Measurements from ENCODE around the gene STAC2. TPM values are rescaled to one million over a fixed set of nuclear protein-coding genes. Genes with fewer than 3 reads are reported as not detected.

STAC2 gene
- total RNA-seq, 1 experiment from 2014 or later: 1.2 TPM

DNA sequence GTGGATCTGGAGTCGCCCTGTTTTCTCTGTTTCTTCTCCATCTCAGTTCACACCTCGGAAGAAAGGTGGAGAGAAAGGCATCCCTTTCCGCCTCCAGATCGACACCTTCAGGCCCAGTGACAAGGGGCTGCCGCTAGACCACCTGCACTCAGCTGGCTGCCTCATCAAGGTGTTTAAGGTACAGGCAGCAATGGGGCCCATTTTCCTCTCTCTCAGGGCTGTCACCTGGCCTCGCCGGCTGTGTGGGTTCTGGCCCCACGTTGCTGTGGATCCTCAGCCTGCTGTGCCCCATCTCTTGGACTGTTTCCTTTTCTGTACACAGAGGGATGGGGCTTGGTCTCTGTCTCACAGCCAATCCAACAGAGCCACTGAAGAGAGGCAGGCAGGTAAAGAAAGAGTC lies 17.4 kb upstream of the STAC2 start:
- BruUV-seq (replicated peaks): no TSS peak
- ChIA-PET CTCF (interaction anchor here (0.9 to 21.6 kb wide), 5 partner anchors 12 to 260 kb away, joined by 3 to 485 read pairs (median 11); partner anchors contain the start of gene RPL19), POLR2A (interaction anchor here (0.6 to 3.6 kb wide), 3 partner anchors 35 to 169 kb away, joined by 4 to 75 read pairs (median 21); no protein-coding TSS in a partner anchor)
- H3K36me3 Mint-ChIP-seq (ENCODE audit: insufficient read depth, unreplicated experiment): peaks cover 6% of the 10 kb centered on the region
- TF ChIP-seq, protein P1, sequence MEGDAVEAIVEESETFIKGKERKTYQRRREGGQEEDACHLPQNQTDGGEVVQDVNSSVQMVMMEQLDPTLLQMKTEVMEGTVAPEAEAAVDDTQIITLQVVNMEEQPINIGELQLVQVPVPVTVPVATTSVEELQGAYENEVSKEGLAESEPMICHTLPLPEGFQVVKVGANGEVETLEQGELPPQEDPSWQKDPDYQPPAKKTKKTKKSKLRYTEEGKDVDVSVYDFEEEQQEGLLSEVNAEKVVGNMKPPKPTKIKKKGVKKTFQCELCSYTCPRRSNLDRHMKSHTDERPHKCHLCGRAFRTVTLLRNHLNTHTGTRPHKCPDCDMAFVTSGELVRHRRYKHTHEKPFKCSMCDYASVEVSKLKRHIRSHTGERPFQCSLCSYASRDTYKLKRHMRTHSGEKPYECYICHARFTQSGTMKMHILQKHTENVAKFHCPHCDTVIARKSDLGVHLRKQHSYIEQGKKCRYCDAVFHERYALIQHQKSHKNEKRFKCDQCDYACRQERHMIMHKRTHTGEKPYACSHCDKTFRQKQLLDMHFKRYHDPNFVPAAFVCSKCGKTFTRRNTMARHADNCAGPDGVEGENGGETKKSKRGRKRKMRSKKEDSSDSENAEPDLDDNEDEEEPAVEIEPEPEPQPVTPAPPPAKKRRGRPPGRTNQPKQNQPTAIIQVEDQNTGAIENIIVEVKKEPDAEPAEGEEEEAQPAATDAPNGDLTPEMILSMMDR (IDR thresholded peaks at IDR 0.05; ENCODE audit: unreplicated experiment): no peak
- intact Hi-C loops (cut with micrococcal nuclease): loop anchor here (5.0 kb wide), 1 partner anchor 261 kb away; no protein-coding TSS in a partner anchor
- no peak overlapping the region for H3K27ac Mint-ChIP-seq (ENCODE audit: low read depth, unreplicated experiment)
- H3K9me3 Mint-ChIP-seq (ENCODE audit: unreplicated experiment): no peaks in the 10 kb centered on the region
- H3K4me3 Mint-ChIP-seq (ENCODE audit: unreplicated experiment): no peak overlapping the region
- H3K4me1 Mint-ChIP-seq (ENCODE audit: insufficient read depth, unreplicated experiment): peaks cover 5% of the 10 kb centered on the region
- DNase-seq (ENCODE audit: unreplicated experiment): no peak
- no peaks in the 10 kb centered on the region for H3K27me3 Mint-ChIP-seq (ENCODE audit: insufficient read depth, unreplicated experiment)

DNA sequence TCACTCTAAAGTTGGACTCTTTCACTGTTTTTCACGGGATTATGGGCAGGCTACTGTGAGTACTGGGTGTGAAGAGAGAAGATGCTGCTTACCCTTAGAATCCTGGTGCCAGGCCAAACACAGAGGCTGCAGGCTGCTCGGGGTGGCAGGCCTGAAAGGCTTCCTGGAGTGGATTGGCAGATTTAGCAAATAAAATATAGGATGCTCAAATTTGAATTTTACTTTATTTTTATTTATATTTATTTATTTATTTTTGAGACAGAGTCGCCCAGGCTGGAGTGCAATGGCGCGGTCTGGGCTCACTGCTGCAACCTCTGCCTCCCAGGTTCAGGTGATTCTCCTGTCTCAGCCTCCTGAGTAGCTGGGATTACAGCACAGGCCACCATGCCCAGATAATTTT lies 14.9 kb upstream of the STAC2 start:
- no peak overlapping the region for H3K27ac Mint-ChIP-seq (ENCODE audit: low read depth, unreplicated experiment)
- H3K27me3 Mint-ChIP-seq (ENCODE audit: insufficient read depth, unreplicated experiment): no peaks in the 10 kb centered on the region
- intact Hi-C loops (cut with micrococcal nuclease): loop anchor here (5.0 kb wide), 1 partner anchor 258 kb away; no protein-coding TSS in a partner anchor
- no peak overlapping the region for H3K4me3 Mint-ChIP-seq (ENCODE audit: unreplicated experiment)
- peaks cover 6% of the 10 kb centered on the region for H3K36me3 Mint-ChIP-seq (ENCODE audit: insufficient read depth, unreplicated experiment)
- H3K9me3 Mint-ChIP-seq (ENCODE audit: unreplicated experiment): no peaks in the 10 kb centered on the region
- H3K4me1 Mint-ChIP-seq (ENCODE audit: insufficient read depth, unreplicated experiment): peaks cover 15% of the 10 kb centered on the region
- DNase-seq (ENCODE audit: unreplicated experiment): no peak
- POLR2A ChIA-PET: interaction anchor here (1.6 to 2.9 kb wide), 2 partner anchors 27 to 33 kb away, joined by 5 to 21 read pairs; no protein-coding TSS in a partner anchor
- TF ChIP-seq, protein P1 (IDR thresholded peaks at IDR 0.05; ENCODE audit: unreplicated experiment): no peak
- no TSS peak for BruUV-seq (replicated peaks)
- CTCF ChIA-PET: interaction anchor here (0.6 to 21.6 kb wide), 2 partner anchors 24 to 36 kb away, joined by 3 to 485 read pairs; partner anchors contain the start of gene RPL19

DNA sequence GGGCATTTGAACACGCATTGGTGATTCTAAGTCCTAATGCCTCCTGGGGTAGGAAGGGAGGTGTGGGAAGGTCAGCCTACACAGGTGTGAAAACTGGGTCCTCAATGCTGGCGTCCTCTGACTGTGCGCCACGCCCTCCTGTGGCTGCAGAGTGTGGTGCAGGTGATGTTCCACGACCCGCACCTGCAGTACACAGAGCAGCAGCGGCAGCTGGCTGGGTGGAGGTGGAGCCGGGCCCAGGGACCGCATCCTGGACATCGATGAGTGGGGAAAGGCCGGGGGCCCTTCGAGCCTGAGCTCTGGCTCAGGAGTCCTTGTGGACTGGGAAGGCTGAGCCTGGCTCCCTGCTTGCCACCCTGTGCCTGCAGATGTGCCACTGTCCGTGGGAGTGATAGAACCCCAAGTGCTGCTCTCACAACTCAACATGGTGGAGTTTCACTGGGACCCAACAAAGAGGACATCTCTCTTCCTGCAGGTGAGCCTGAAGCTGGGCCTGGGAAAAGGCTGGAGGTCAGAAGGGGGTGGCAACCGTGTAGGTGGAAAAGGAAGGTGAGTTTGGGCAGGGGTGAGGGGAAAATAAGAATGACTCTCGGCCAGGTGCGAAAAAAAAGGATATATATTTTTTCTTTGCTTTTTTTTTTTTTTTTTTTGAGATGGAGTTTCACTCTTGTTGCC lies 14.0 kb upstream of the STAC2 start:
- no peaks in the 10 kb centered on the region for H3K27me3 Mint-ChIP-seq (ENCODE audit: insufficient read depth, unreplicated experiment)
- BruUV-seq (replicated peaks): no TSS peak
- TF ChIP-seq, protein P1 (IDR thresholded peaks at IDR 0.05; ENCODE audit: unreplicated experiment): peak; percentile 57
- intact Hi-C loops (cut with micrococcal nuclease): loop anchor here (5.0 kb wide), 2 partner anchors 87 to 257 kb away; partner anchors contain the start of gene PLXDC1
- CTCF ChIA-PET: interaction anchor here (0.6 to 21.6 kb wide), 7 partner anchors 8 to 261 kb away, joined by 3 to 485 read pairs (median 3); partner anchors contain the start of gene RPL19
- no peaks in the 10 kb centered on the region for H3K9me3 Mint-ChIP-seq (ENCODE audit: unreplicated experiment)
- POLR2A ChIA-PET: interaction anchor here (0.6 to 2.5 kb wide), 3 partner anchors 31 to 1572 kb away, joined by 3 to 20 read pairs (median 16); no protein-coding TSS in a partner anchor
- H3K4me1 Mint-ChIP-seq (ENCODE audit: insufficient read depth, unreplicated experiment): peaks cover 19% of the 10 kb centered on the region
- H3K27ac Mint-ChIP-seq (ENCODE audit: low read depth, unreplicated experiment): no peak overlapping the region
- H3K36me3 Mint-ChIP-seq (ENCODE audit: insufficient read depth, unreplicated experiment): peaks cover 6% of the 10 kb centered on the region
- H3K4me3 Mint-ChIP-seq (ENCODE audit: unreplicated experiment): no peak overlapping the region
- DNase-seq (ENCODE audit: unreplicated experiment): peak; percentile 68

DNA sequence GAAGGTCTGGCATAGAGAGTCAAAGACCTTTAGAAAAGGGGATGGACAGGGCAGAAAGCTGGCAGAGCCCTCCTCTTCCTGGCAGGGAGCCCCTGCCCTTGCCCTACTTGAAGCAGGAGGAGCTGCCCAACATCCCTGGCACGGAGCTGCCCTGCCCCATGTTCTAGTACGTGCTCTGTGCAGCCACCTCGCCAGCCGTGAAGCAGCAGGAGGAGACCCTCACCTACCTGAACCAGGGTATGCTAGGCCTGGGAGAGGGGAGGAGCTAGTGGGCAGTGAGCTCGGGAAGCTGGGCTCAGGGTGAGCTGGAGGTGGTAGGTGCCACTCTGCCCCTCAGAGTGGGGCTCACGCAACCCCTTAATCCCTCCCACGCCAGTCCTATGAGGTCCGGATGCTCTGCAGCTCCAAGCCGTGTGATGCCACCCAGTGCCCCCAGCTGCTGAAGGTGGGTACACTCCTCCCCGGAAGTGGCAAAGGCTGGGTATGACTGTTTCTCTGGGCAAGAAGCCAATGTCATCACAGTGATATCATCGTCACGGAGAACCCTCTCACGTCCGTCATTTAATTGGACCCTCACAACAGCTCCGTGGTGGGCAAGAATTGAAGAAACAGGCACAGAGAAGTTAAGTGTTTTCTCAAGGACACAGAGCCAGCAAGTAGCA lies 12.7 kb upstream of the STAC2 start:
- TF ChIP-seq, protein P1 (IDR thresholded peaks at IDR 0.05; ENCODE audit: unreplicated experiment): no peak
- H3K4me1 Mint-ChIP-seq (ENCODE audit: insufficient read depth, unreplicated experiment): peaks cover 19% of the 10 kb centered on the region
- peak; percentile 89 for DNase-seq (ENCODE audit: unreplicated experiment)
- POLR2A ChIA-PET: interaction anchor here (0.5 to 2.5 kb wide), 7 partner anchors 13 to 39 kb away, joined by 3 to 20 read pairs (median 7); partner anchors contain the start of gene RPL19
- no peak overlapping the region for H3K4me3 Mint-ChIP-seq (ENCODE audit: unreplicated experiment)
- H3K27ac Mint-ChIP-seq (ENCODE audit: low read depth, unreplicated experiment): no peak overlapping the region
- no peaks in the 10 kb centered on the region for H3K27me3 Mint-ChIP-seq (ENCODE audit: insufficient read depth, unreplicated experiment)
- intact Hi-C loops (cut with micrococcal nuclease): loop anchor here (5.0 kb wide), 1 partner anchor 86 kb away; the partner anchor contains the start of gene PLXDC1
- BruUV-seq (replicated peaks): no TSS peak
- peaks cover 6% of the 10 kb centered on the region for H3K36me3 Mint-ChIP-seq (ENCODE audit: insufficient read depth, unreplicated experiment)
- CTCF ChIA-PET: interaction anchor here (0.6 to 21.6 kb wide), 8 partner anchors 10 to 654 kb away, joined by 3 to 485 read pairs (median 4); partner anchors contain the start of gene RPL19
- no peaks in the 10 kb centered on the region for H3K9me3 Mint-ChIP-seq (ENCODE audit: unreplicated experiment)

All from MCF 10A (cell line).